ENCODE results near the gene TTLL8.
"Not testable (repeated sequence)": the region's sequence is repeated elsewhere in the genome, so short reads cannot be mapped to it uniquely, and the experiment has no call there.

Gene TTLL8

DNA sequence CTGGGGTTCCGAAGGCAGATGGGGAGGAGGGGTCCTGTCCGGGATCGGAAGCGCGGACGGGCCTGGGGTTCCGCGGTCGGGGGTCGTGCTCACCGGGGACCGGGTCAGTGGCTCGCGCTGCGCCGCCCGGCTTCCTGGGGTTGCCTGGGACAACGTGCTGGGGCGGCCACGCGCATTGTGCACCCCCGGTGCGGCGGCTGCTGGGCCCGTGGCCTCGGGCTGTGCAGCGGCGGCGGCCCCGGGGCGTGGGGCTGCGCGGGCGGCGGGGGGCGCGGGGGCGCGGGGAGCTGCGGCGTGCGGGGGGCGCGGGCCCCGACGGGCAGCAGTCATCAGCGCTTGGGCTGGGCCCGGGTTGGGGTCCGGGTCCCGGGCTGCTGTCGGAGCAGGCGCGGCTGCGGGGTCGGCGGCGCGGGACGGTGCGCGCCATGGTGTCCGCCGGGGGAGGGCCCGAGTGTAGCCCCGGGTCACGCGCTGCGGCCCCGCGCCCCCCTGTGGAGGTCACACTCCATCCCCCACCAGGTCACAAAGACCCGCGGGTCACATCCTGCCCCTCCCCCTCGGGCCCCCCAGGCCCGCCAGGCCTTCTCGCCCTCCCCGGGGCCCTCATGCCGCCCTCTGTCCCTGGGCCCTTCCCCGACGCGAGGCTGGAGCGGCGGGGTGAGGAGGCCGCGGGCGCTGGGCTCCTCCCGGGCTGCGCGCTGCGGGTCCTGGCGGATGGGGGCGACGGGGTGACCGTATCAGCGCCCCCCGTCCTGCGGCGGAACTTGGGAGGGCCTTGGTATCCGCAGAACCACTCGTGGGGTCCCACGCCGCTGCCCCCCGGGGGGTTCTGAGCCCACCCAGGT is at the start of gene TTLL8:
Gene TTLL8, minus strand, starts transcription at position 238 of the 845 bp plus-strand sequence.
- DNase-seq (ENCODE audit: low read depth, low spot score) = no peak
- H3K27ac ChIP-seq = no peak within 1 kb of the TSS

DNA sequence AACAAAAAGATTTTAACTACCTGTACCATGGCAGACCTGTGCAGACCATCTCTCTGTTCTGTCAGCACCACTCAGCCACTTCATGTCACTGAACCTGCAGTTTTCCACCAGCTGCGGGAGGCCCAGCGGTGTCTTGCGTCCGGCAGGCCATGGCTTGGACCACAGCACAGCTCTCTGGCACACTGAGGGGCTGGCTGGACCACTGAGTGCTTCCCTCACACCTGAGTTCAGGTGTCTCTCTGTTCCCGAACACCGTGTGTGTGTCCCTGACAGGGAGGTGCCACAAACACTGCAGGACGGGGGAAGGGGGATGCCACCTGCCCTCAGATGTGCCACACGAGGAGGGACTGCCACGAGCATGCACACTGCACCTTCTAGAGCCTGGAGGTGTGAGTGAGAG is 49.4 kb upstream of the TTLL8 start:
- DNase-seq (ENCODE audit: low read depth, low spot score) = no peak
- H3K27ac ChIP-seq = no peak overlapping the region

DNA sequence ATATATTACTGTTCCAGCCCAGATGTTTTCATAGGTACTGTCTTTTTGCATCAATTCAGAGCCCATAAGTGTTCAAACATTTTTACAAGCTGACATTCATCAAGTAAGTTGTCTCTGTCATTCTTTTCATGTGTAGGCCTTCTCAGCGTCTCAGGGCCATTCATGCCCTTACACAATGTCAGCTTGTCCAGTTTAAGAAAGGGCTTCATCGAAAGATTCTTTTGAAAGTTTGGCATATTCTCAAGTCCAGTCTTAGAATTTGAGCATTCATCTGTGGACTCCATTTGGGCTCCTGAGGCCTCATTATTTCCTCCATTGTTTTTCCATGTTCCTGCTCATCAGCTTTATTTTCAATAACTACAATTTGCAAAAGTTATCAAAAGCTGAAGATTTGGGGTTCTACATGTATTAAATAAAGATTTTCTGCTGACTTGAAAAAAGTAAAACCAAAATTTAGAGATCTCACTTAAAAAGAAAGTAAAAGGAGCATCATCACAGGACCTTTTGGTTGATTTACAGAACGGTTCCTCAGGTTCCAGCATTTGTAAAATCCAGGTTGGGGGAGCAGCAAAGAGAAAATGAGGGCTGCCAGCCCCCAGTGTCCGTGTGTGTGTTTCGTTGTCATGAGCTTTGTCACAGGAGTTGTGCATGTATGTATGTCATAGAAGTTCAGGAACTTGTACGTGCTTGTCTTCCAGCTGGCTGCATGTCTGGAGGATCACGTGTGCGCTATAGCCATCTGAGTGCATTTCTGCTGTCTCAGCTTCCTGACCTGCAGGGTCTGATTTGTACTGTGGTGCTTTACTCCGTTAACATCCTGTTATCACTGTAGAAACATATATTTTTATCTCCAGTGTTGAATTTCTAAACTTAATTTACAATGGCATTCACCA is 47.4 kb upstream of the TTLL8 start:
- peak; percentile 63 for DNase-seq (ENCODE audit: low read depth, low spot score)
- H3K27ac ChIP-seq = no peak overlapping the region

DNA sequence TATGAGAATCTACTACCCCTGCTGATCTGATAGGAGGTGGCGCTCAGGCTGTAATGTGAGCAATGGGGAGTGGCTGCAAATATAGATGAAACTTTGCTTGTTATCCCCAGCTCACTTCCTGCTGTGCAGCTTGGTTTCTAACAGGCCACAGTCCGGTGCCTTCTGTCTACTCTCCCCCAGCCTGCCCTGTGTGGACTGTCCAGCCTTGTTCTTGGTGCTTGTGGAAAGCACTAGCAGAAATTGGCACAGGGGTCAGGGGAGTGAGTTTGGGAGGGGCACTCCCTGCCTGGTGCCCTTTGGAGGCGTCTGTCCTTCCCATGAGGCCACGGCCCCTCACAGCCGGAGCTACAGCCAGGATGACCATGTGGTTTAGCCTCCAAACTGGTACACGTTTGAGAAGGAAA is 46.0 kb upstream of the TTLL8 start:
- no peak overlapping the region for H3K27ac ChIP-seq
- no peak for DNase-seq (ENCODE audit: low read depth, low spot score)

DNA sequence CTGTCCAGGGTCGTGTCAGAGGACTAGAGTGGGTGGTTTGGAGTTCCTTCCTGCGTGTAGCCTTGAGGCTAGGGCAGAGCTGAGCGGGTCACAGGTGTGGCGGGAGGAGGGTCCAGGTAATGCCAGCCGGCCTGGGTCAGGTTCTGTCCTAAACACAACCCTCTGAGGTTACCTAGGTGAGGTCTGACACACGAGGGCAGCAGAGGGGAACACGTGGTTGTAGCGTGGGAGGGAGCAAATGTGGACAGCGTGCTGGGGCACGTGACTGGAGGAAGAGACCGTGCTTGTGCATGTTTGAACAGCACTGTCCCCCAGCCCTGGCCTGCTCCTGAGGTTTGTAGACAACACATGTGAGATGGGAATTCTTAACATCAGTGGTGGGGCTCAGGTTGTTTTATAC is 44.8 kb upstream of the TTLL8 start:
- DNase-seq (ENCODE audit: low read depth, low spot score) = no peak
- H3K27ac ChIP-seq = no peak overlapping the region

DNA sequence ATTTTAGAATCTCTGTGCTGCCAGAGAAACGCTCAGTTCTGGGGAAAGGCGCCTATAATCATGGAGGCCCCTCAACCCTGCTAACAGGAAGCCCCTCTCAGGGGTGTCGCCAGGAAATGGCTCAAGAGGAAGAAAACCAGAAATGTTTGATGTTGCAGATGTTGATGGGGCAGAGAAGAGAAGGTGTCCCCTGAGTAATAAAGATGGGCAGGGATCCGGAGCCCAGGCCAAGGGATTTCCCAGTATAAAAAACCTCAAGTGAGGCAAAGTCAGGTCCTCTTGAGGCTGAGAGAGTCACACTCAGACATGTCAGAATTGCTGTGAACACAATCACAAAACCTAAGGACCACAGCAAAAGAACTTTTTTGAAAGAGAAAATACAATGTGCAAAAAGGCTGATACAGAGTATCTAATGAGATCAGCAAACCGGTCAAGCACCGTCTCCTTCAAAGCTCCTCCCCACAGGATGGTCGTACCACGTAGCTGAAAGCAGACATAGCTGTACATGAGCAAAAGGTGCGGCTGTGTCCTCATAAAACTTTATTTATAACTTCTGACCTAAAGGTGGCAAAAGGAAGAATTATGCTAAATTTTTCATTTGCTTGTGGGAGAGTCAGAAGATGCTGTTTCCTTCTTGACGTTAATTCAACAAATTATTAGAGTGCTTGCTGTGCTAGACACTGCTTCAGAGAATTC is 43.9 kb upstream of the TTLL8 start:
- H3K27ac ChIP-seq = no peak overlapping the region
- no peak for DNase-seq (ENCODE audit: low read depth, low spot score)

DNA sequence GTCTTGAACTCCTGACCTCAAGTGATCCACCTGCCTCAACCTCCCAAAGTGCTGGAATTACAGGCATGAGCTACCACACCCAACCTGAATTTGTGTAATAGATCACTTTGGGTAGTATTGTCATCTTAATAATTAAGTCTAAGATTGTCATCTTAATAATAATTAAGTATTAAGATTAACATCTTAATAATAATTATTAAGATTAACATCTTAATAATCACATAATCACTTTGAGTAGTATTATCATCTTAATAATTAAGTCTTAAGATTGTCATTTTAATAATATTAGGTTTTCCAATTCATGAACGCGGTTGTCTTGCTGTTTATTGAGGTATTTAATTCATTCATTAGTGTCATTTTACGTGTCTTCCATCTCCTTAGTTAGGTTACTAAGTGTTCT is 40.0 kb upstream of the TTLL8 start:
- no peak for DNase-seq (ENCODE audit: low read depth, low spot score)
- no peak overlapping the region for H3K27ac ChIP-seq

DNA sequence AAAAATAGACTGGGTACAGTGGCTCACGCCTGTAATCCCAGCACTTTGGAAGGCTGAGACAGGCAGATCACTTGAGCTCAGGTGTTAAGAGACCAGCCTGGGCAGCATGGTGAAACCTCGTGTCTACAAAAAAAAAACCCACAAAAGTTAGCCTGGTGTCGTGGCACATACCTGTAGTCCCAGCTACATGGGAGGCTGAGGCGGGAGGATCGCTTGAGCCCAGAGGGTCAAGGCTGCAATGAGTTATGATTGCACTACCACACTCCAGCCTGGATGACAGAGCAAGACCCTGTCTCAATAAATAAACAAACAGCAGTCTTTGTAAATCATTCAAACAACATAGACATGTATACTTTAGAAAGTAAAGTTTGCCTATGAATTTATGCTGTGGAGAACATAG is 34.2 kb upstream of the TTLL8 start:
- no peak overlapping the region for H3K27ac ChIP-seq
- DNase-seq (ENCODE audit: low read depth, low spot score) = no peak

DNA sequence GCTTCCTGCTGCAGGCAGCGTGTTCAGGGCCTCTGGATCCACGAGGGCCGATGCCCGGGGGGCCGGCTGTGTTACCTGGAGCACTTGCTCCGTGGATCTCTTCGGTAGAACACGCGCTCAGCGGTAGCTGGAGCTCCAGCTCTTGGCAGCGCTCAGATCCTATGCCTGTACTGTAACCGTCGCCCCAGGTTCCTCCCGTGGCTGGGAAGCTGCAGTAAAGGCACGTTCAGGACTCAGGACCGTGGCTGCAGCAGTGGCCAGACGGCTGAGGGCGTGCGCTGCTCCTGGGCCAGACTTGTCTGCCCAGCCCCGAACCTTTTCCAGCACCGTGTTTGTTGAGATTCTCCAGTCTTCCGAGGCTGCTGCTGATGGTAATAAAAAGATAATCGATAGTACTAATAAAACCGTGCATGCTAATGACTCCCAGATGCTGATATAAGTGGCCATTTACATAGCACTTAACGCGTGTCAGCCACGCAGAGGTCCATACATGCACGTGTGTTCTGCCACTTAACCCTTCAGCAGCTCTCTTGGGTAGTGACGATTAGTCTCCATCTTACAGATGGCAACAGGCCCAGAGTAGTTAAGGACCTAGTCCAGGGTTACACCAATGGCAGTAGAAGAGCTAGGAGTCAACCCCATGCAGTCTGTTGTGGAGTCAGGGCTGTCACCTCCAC is 33.1 kb upstream of the TTLL8 start:
- DNase-seq (ENCODE audit: low read depth, low spot score) = no peak
- H3K27ac ChIP-seq = no peak overlapping the region

DNA sequence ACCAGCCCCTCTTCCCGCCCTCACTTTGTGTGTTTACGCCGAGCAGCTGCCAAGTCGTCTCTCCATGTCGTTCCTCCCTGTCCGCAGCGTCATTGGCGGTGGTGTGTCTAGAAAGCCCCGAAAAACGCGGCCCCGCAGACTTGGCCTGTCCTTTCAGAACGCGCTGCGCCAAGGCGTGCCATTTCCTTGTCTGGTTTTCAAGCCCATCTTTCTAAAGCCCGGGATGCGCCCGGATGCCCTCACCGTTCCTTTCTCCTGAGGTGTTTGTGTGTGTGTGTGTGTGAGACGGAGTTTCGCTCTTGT is 32.3 kb upstream of the TTLL8 start:
- H3K27ac ChIP-seq = no peak overlapping the region
- no peak for DNase-seq (ENCODE audit: low read depth, low spot score)

DNA sequence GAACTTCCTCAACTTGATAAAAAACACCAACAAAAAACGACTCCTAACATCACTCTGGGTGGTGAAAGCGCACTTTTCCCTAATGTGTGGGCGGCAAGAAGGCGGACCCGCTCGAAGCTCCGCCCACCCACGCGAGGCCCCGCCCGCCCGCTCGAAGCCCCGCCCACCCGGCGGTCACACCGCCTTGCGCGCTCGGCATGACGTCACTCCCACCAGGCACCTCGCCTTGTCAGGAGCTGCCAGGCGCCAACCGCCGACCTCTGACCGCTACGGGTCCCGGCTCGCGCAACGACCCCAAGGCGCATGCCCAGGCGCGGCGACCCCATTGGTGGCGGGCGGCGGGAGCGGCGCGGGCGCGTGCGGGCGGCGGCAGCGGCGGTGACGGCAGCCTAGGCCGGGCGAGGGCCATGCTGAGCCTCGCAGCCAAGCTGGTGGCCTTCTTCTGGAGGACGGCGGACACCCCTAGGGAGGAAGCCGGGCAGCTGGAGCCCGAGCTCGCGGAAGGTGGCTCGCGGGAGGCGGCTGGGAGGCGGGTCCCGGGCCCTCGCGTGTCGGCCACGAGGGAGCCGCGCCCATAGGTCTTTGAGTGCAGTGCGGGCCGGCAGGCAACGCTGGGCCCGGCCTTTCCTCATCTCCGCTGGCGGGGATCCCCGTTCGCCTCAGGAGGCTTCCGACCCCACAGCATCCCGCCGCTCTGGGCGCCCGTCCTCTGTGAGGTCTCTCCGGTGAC is 31.7 kb upstream of the TTLL8 start, which contains the start of gene MOV10L1:
Gene MOV10L1, plus strand, starts transcription at position 325 of the 730 bp plus-strand sequence. Its CDS starts 83 bp downstream, at position 408.
- no peak for DNase-seq (ENCODE audit: low read depth, low spot score)
- no peak within 1 kb of the TSS for H3K27ac ChIP-seq

DNA sequence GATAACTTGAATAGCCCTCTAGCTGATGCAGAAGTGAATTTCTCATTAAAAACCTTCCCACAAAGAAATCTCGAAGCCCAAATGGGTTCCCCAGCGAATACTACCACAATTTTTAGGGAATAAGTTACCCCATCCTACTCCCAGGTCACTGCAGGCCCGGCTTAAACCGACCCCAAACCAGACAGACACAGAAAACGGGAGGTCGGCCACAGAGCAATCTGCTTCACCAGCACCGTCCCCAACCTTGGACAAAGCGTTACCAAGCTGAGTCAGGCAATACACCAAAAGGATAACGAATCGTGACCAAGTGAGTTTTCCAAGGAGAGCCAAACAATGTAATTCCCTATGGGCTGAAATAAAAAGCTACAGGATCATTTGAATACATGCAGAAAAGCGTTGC is 31.1 kb upstream of the TTLL8 start:
- no peak for DNase-seq (ENCODE audit: low read depth, low spot score)
- no peak overlapping the region for H3K27ac ChIP-seq

DNA sequence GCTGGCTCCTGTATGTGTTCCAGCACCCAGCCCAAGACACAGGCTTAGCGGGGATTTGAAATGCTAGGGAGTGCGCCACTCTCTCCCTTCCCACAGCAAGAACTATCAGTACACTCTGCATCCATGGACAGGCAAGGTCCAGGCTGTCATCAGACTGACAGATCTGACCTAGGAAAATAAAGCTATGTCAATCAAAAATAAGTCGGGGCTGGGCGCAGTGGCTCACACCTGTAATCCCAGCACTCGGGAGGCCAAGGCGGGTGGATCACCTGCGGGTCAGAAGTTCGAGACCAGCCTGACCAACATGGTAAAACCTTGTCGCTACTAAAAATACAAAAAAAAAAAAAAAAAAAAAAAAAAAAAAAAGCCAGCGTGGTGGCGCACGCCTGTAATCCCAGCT is 30.0 kb upstream of the TTLL8 start:
- DNase-seq (ENCODE audit: low read depth, low spot score) = no peak
- no peak overlapping the region for H3K27ac ChIP-seq

DNA sequence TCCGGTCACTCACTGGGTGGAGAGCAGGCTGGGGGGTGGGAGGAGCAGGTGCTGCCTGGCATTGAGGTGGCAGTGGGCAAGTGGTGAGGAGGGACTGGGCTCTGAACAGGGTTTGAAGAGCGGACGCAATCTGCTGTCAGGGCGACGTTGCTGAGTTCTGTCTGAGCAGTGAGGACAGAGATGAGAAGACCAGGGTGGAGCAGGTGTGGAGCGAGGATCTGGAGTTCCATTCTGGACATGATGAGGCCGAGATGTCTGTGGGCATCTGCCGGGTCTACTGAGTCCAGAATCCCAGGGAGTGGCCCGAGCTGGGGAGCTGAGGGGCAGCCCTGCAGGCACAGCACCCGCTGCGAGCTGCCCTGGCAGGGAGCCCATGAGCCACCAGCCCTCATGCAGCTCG is 29.5 kb upstream of the TTLL8 start:
- no peak for DNase-seq (ENCODE audit: low read depth, low spot score)
- H3K27ac ChIP-seq = no peak overlapping the region

DNA sequence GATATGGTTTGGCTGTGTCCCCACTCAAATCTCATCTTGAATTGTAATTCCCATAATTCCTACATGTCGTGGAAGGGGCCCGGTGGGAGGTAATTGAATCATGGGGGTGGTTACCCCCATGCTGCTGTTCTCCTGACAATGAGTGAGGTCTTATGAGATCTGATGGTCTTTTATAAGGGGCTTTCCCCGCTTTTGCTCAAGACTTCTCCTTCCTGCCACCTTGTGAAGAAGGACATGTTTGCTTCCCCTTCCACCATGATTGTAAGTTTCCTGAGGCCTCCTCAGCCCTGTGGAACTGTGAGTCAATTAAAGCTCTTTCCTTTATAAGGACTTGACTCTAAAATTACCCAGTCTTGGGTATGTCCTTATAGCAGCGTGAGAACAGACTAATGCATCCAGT is 28.9 kb upstream of the TTLL8 start:
- not testable (repeated sequence) for H3K27ac ChIP-seq

DNA sequence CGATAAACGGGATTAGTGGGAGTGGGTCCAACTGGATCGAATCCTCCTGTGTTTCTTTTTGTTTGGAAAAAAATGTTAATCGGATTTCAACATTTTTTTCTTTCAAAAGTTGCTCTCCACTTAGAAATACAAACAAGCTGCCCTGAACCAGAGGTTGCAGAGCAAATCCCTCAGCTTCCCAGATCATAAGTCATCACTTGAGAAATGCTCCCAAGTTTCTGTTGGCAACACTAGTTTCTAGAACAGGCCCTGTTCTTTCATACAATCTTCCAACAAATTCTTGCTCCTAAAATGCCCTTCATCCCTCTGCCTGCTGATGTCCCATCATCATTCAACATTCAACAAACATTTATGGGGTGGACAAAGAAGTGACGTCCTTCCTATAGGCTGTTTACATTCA is 28.4 kb upstream of the TTLL8 start:
- DNase-seq (ENCODE audit: low read depth, low spot score) = no peak
- no peak overlapping the region for H3K27ac ChIP-seq

More for the DNA sequence above, 28.9 kb upstream of the TTLL8 start:
- not testable (repeated sequence) for DNase-seq (ENCODE audit: low read depth, low spot score)

DNA sequence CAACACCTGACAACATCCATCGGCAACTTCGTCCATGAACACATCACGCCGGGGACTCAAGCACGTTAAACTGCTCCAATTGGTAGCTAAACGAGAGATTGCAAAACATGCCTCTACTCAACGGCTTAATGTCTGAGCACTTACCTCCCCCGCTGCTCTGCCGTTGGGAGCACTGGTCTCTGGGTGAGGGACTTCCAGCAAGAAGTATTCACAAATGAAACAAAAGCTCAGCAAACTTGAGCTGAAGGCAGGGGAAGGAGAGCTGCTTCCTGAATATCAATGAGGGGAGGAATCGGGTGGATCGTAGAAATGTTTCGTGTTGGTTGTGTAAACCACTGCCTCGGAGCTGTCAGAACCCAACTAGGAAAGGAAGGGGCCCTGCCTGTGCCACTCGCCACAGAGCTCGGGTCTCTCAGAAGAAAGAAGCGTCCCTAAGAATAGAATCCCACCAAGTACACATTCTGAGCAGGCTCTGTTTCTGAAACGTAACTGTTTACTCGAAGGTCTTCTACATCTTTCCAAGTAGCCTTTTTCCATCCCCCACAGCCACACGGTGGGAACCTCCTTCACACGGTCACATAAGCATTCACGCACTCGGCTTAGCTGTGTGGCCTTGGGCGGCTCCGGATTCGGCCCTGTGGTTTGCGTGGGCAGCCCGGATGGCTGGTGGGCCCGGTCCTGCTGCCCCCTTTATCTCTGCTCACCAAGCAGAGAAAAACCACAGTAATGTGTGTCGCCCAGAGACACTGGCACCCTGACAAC is 27.3 kb upstream of the TTLL8 start, which contains the start of gene MLC1:
Gene MLC1, minus strand, starts transcription at position 216 of the 762 bp plus-strand sequence. CDS start 524 bp downstream, outside the sequence.
- no peak for DNase-seq (ENCODE audit: low read depth, low spot score)
- no peak within 1 kb of the TSS for H3K27ac ChIP-seq

DNA sequence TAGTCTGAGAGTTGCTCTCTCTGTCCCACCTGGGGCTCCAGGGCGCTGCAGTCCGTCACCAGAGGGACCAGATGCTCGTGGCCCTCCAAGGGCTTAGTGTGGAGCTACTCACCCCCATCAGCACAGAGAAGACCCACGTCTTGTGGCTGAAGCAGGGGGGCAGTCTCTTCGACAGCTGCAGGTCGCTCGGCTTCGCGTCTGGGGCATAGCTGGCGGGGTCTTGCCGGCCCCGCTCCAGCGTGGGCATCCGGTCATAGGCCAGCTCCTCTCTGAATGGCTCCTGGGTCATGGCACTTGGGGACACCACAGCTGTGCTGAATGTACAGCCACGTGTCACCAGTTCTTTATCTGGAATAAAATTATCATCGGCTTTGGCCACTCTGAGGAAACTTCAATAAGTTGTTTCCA is 26.5 kb upstream of the TTLL8 start:
- DNase-seq (ENCODE audit: low read depth, low spot score) = no peak
- H3K27ac ChIP-seq = no peak overlapping the region

DNA sequence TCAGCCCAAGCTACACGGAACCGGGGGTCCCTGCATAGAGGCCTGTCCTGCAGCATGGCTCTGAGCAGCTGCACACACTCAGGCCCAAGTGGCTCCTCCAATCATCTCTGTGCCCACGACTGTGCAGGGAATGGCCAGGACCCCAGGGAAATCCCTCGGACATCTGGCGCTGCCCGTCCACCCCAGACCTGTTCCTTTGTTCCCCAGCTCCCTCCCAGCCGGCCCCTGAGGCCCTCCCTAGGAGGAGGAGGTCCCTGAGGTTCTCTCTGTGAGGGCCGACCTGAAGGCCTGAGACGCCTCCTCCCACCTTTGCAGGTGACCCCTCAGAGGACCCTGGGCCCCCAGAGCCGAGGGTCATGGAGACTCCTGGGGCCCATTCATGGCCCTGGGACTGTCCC is 26.0 kb upstream of the TTLL8 start:
- no peak overlapping the region for H3K27ac ChIP-seq
- DNase-seq (ENCODE audit: low read depth, low spot score) = no peak
